Chondrocyte (in vitro differentiated cells): ENCODE data around the gene SLC28A1. TPM values are rescaled to one million over a fixed set of nuclear protein-coding genes. Genes with fewer than 3 reads are reported as not detected.
A peak's percentile ranks its signal among the peaks of the same experiment; 100 is the strongest.
"Not testable (repeated sequence)": the region's sequence is repeated elsewhere in the genome, so short reads cannot be mapped to it uniquely, and the experiment has no call there.

Experiments used
- DNase-seq: peaks from one replicate; pipeline ENCODE4 v3.0.0; 2021; ENCODE audit warnings: mixed read lengths, low spot score
- H3K27ac Mint-ChIP-seq: one replicate; pipeline ENCODE4 v1.8.0; 2021; ENCODE audit warnings: mild to moderate bottlenecking, moderate library complexity, mixed read lengths; ENCODE audit not compliant: unreplicated experiment
- H3K27me3 Mint-ChIP-seq: 2 replicates; pipeline ENCODE4 v1.8.0; 2021; ENCODE audit warnings: low read depth, mixed read lengths
- H3K36me3 Mint-ChIP-seq: 2 replicates; pipeline ENCODE4 v1.8.0; 2021; ENCODE audit warnings: low read depth, mixed read lengths
- H3K4me1 Mint-ChIP-seq: 2 replicates; pipeline ENCODE4 v1.8.0; 2021; ENCODE audit warnings: low read depth, mild to moderate bottlenecking, mixed read lengths
- H3K4me3 Mint-ChIP-seq: one replicate; pipeline ENCODE4 v1.8.0; 2021; ENCODE audit warnings: mild to moderate bottlenecking, moderate library complexity, mixed read lengths; ENCODE audit not compliant: unreplicated experiment
- H3K9me3 Mint-ChIP-seq: 2 replicates; pipeline ENCODE4 v1.8.0; 2021; ENCODE audit warnings: low read depth, mixed read lengths
- total RNA-seq: library from RNA; stranded (reverse); gene quantifications from 3 replicates; pipeline ENCODE4 v1.2.1, GENCODE V29; 2021
- TF ChIP-seq, protein P1 (sequence below): fragments of 200-600 bp; sonication (generic); IDR thresholded peaks from 2 replicates; pipeline ENCODE4 v1.5.0; 2021; ENCODE audit warnings: antibody characterized with exemption, mild to moderate bottlenecking, moderate library complexity

The SLC28A1 gene
- total RNA-seq, 1 donor from 2014 or later: not detected

DNA sequence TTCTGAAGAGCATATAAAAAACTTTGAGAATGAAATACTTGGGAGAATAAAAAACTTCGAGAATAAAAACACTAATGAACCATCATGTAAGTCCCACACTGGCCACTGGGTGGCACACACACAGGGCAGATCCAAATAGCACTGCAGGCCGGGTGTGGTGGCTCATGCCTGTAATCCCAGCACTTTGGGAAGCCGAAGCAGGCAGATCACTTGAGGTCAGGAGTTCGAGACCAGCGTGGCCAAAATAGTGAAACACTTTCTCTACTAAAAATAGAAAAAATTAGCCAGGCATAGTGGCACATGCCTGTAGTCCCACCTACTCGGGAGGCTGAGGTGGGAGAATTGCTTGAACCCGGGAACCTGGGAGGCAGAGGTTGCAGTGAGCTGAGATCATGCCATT lies 38.8 kb upstream of the SLC28A1 start:
- not testable (repeated sequence) for H3K4me3 Mint-ChIP-seq, DNase-seq, H3K36me3 Mint-ChIP-seq, H3K27me3 Mint-ChIP-seq, H3K27ac Mint-ChIP-seq
- Mint-ChIP-seq H3K9me3 (peaks cover 15% of the 10 kb centered on the region), H3K4me1 (peaks cover 21% of the 10 kb centered on the region)
- TF ChIP-seq, protein P1, sequence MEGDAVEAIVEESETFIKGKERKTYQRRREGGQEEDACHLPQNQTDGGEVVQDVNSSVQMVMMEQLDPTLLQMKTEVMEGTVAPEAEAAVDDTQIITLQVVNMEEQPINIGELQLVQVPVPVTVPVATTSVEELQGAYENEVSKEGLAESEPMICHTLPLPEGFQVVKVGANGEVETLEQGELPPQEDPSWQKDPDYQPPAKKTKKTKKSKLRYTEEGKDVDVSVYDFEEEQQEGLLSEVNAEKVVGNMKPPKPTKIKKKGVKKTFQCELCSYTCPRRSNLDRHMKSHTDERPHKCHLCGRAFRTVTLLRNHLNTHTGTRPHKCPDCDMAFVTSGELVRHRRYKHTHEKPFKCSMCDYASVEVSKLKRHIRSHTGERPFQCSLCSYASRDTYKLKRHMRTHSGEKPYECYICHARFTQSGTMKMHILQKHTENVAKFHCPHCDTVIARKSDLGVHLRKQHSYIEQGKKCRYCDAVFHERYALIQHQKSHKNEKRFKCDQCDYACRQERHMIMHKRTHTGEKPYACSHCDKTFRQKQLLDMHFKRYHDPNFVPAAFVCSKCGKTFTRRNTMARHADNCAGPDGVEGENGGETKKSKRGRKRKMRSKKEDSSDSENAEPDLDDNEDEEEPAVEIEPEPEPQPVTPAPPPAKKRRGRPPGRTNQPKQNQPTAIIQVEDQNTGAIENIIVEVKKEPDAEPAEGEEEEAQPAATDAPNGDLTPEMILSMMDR: peak; percentile 85

DNA sequence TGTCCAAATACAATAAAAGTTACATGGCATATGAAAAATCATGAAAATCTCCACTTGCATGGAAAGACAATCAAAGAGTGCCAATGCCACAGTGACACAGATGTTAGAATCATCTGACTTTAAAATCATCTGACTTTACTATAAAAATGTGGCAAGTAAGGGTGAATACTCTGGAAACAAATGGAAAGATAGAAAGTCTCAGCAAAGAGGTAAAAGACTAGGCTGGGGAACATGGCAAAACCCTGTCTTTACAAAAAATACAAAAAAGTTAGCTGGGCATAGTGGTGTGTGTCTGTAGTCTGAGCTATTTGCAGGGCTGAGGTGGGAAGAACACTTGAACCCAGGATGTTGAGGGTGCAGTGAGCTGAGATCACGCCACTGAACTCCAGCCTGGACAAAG lies 38.2 kb upstream of the SLC28A1 start:
- no peaks in the 10 kb centered on the region for H3K27me3 Mint-ChIP-seq
- no peak overlapping the region for H3K27ac Mint-ChIP-seq
- TF ChIP-seq, protein P1: no peak
- H3K9me3 Mint-ChIP-seq: peaks cover 15% of the 10 kb centered on the region
- H3K4me1 Mint-ChIP-seq: peaks cover 14% of the 10 kb centered on the region
- no peak overlapping the region for H3K4me3 Mint-ChIP-seq
- peaks cover 7% of the 10 kb centered on the region for H3K36me3 Mint-ChIP-seq
- no peak for DNase-seq

DNA sequence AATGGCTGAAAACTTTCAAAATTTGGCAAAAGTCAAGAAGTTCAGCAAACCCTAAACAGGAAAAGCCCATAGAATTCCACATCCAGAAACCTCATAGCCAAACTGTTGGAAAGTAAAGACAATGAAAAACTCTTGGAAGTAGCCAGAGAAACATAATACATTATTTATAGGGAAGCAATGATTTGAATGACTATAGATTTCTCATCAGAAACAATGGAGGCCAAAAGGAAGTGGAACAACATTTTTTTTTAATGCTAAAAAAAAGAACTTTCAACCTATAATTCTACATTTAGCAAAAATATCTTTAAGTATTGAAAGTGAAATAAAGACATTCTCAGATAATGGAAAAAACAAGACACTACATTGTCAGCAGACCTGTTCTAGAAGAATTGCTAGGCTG lies 37.1 kb upstream of the SLC28A1 start:
- peaks cover 9% of the 10 kb centered on the region for H3K4me1 Mint-ChIP-seq
- H3K4me3 Mint-ChIP-seq: no peak overlapping the region
- DNase-seq: no peak
- TF ChIP-seq, protein P1: no peak
- peaks cover 15% of the 10 kb centered on the region for H3K9me3 Mint-ChIP-seq
- H3K36me3 Mint-ChIP-seq: peaks cover 7% of the 10 kb centered on the region
- H3K27me3 Mint-ChIP-seq: no peaks in the 10 kb centered on the region
- H3K27ac Mint-ChIP-seq: no peak overlapping the region

DNA sequence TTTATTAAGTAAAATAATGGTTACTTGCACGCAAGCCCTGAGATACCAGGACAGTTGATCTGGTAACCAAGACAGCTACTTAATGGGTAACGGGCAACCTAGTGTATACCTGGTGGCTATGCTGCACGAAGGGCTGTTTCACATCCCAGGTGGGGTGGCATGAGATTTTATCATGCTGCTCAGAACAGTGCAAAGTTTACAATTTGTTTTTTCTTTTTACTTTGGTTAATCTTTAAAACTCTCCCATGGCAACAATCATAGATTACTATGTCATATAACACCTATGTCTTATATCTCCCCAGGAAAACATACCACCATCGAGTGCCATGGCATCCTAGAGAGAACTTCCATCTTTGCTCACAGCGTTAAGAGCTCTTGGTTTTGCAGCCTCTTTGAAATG lies 32.2 kb upstream of the SLC28A1 start:
- H3K27me3 Mint-ChIP-seq: no peaks in the 10 kb centered on the region
- no peak overlapping the region for H3K27ac Mint-ChIP-seq
- TF ChIP-seq, protein P1: no peak
- peaks cover 6% of the 10 kb centered on the region for H3K9me3 Mint-ChIP-seq
- no peak for DNase-seq
- H3K4me3 Mint-ChIP-seq: no peak overlapping the region
- H3K36me3 Mint-ChIP-seq: peaks cover 11% of the 10 kb centered on the region
- no peaks in the 10 kb centered on the region for H3K4me1 Mint-ChIP-seq

DNA sequence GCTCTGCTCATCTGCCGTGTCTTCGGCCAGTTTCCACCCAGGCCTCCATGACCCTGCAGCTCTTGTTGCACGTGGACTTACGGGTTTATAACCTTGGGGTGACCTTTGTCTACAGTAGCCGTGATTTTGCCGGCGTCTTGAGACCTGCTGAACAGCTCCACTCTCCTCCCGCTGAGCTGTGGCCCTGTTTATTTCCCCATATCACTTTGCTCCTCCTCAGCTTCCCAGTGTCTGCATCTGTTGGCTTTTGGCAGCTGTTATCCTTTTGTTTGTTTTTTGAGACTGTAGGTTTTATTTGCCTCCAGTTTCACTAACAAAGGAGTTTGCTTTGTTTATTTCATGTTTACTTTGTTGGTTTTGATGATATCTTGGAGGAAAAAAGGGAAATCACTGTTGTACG lies 29.3 kb upstream of the SLC28A1 start:
- no peak for DNase-seq
- Mint-ChIP-seq H3K4me1 (no peaks in the 10 kb centered on the region), H3K36me3 (peaks cover 10% of the 10 kb centered on the region)

More for the DNA sequence above, 29.3 kb upstream of the SLC28A1 start:
- Mint-ChIP-seq H3K27me3 (no peaks in the 10 kb centered on the region), H3K9me3 (no peaks in the 10 kb centered on the region), H3K4me3 (no peak overlapping the region), H3K27ac (no peak overlapping the region)
- TF ChIP-seq, protein P1: no peak
